ENCODE data around the gene ZAR1. TPM values are rescaled to one million over a fixed set of nuclear protein-coding genes. Genes with fewer than 3 reads are reported as not detected.

The ZAR1 gene
- total and polyA plus RNA-seq, 9 of the 15 experiments (the other 6 are each of a cell fraction or from before 2014, with no cell fraction given): 0.07 to 0.84 (median 0.28) TPM; not detected in 1

Other genes starting within 250 kb of the ZAR1 start
- 9.6 and 14.7 TPM in 2 replicates for gene TEC, start 220.4 kb upstream of the ZAR1 start, total RNA-seq (2014; rRNA removed)
- gene TEC, start 220.4 kb upstream of the ZAR1 start, total RNA-seq (2014; rRNA removed; fragmentation: Illumina TruSeq; extraction: Trizol): 10.2 and 11.4 TPM in 2 replicates
- 12.5 and 13.0 TPM in 2 replicates for gene TEC, start 220.4 kb upstream of the ZAR1 start, total RNA-seq (2015; rRNA removed; fragmentation: Illumina TruSeq; extraction: Trizol)
- gene TEC, start 220.4 kb upstream of the ZAR1 start, total RNA-seq (2021): 6.8 and 8.0 TPM in 2 replicates
- gene TEC, start 220.4 kb upstream of the ZAR1 start, polyA plus RNA-seq (2011; rRNA removed): 8.0 and 9.8 TPM in 2 replicates
- 7.4 and 8.8 TPM in 2 replicates for gene TEC, start 220.4 kb upstream of the ZAR1 start, polyA plus RNA-seq (2014; fragmentation: Illumina TruSeq; extraction: Trizol)
- 1 to 10 TPM; 5.3 to 8.2 TPM for gene TEC, start 220.4 kb upstream of the ZAR1 start, polyA plus RNA-seq (2014; fragmentation: Nextera tagmentation; extraction: Ambion mirVana)
- 6.8 and 10.6 TPM in 2 replicates for gene TEC, start 220.4 kb upstream of the ZAR1 start, polyA plus RNA-seq (2014; rRNA removed)
- gene SLAIN2, start 148.7 kb upstream of the ZAR1 start, total RNA-seq (2014; rRNA removed): 8.4 and 11.5 TPM in 2 replicates
- 35.0 and 36.6 TPM in 2 replicates for gene SLAIN2, start 148.7 kb upstream of the ZAR1 start, total RNA-seq (2014; rRNA removed; fragmentation: Illumina TruSeq; extraction: Trizol)
- gene SLAIN2, start 148.7 kb upstream of the ZAR1 start, total RNA-seq (2015; rRNA removed; fragmentation: Illumina TruSeq; extraction: Trizol): 46.9 and 56.8 TPM in 2 replicates
- gene SLAIN2, start 148.7 kb upstream of the ZAR1 start, total RNA-seq (2021): 42.8 and 43.0 TPM in 2 replicates
- 25.5 and 41.8 TPM in 2 replicates for gene SLAIN2, start 148.7 kb upstream of the ZAR1 start, polyA plus RNA-seq (2011; rRNA removed)
- gene SLAIN2, start 148.7 kb upstream of the ZAR1 start, polyA plus RNA-seq (2014; fragmentation: Illumina TruSeq; extraction: Trizol): 86.2 and 116 TPM in 2 replicates
- gene SLAIN2, start 148.7 kb upstream of the ZAR1 start, polyA plus RNA-seq (2014; fragmentation: Nextera tagmentation; extraction: Ambion mirVana): 1 to 10 TPM; 3.5 to 6.2 TPM
- 11.7 and 20.2 TPM in 2 replicates for gene SLAIN2, start 148.7 kb upstream of the ZAR1 start, polyA plus RNA-seq (2014; rRNA removed)
- 12.3 and 15.1 TPM in 2 replicates for gene SLC10A4, start 6.9 kb upstream of the ZAR1 start, total RNA-seq (2014; rRNA removed)
- 8.6 and 9.3 TPM in 2 replicates for gene SLC10A4, start 6.9 kb upstream of the ZAR1 start, total RNA-seq (2014; rRNA removed; fragmentation: Illumina TruSeq; extraction: Trizol)
- 11.5 and 11.6 TPM in 2 replicates for gene SLC10A4, start 6.9 kb upstream of the ZAR1 start, total RNA-seq (2015; rRNA removed; fragmentation: Illumina TruSeq; extraction: Trizol)
- 16.9 and 18.0 TPM in 2 replicates for gene SLC10A4, start 6.9 kb upstream of the ZAR1 start, total RNA-seq (2021)
- 8.7 and 11.4 TPM in 2 replicates for gene SLC10A4, start 6.9 kb upstream of the ZAR1 start, polyA plus RNA-seq (2011; rRNA removed)
- gene SLC10A4, start 6.9 kb upstream of the ZAR1 start, polyA plus RNA-seq (2014; fragmentation: Illumina TruSeq; extraction: Trizol): 7.8 and 8.3 TPM in 2 replicates
- gene SLC10A4, start 6.9 kb upstream of the ZAR1 start, polyA plus RNA-seq (2014; fragmentation: Nextera tagmentation; extraction: Ambion mirVana): 1 to 10 TPM; 2.5 to 3.1 TPM
- gene SLC10A4, start 6.9 kb upstream of the ZAR1 start, polyA plus RNA-seq (2014; rRNA removed): 8.8 and 10.7 TPM in 2 replicates

All from K562 (cell line).